Sigmoid colon (tissue), 4 donors: ENCODE data around the gene MCMBP.
"Not testable (repeated sequence)": the region's sequence is repeated elsewhere in the genome, so short reads cannot be mapped to it uniquely, and the experiment has no call there.

Experiments used
- CTCF ChIP-seq, 4 experiments: fragments of 450-650 bp in 3 of 4; fragments of 200-600 bp in 1 of 4; IDR thresholded peaks; one replicate each; pipeline ENCODE4 v1.5.1; 2016 to 2019; ENCODE audit warnings: antibody characterized with exemption in 4 of 4, mild to moderate bottlenecking in 3 of 4, moderate library complexity in 2 of 4
- EP300 ChIP-seq, 4 donors: sonication (generic); formaldehyde crosslinking; IDR thresholded peaks; one replicate each; pipeline ENCODE4 v1.6.1; 2017; ENCODE audit warnings: antibody characterized with exemption in 4 of 4
- POLR2AphosphoS5 ChIP-seq, 4 donors: sonication (generic); formaldehyde crosslinking; IDR thresholded peaks; one replicate each; pipeline ENCODE4 v1.6.1; 2017; ENCODE audit warnings: antibody characterized with exemption in 4 of 4

GRCh38 chr10:119883901-119884611, 11.4 kb upstream of the MCMBP start:
- TF ChIP-seq CTCF, POLR2AphosphoS5, EP300 (IDR thresholded peaks at IDR 0.05): not testable (repeated sequence)
